ENCODE data around the gene KRT79.

KRT79 gene

DNA sequence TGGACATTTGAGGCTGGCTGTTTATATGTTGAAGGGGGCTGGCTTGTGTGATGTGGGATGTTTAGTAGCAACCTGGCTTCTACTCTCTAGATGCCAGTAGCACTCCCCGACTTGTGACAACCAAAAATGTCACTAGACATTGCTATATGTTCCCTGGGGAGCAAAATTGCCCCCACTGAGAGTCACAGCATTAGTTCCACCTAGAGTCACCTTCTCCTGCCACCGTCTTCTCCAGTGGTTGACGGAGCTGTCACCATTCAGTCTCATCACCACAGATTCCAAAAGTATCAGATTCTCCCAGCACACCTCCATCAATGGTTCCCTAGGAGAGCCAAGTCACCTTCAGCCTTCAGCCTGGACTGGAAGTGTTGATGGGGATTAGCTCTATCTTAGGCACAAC, 49.2 kb downstream of the KRT79 start:
- Mint-ChIP-seq H3K4me1 (no peaks in the 10 kb centered on the region), H3K9me3 (no peaks in the 10 kb centered on the region), H3K27me3 (ENCODE audit: low read depth, poor library complexity) (peaks cover 50% of the 10 kb centered on the region), H3K4me3 (no peak overlapping the region), H3K27ac (no peak overlapping the region), H3K36me3 (ENCODE audit: low read depth) (no peaks in the 10 kb centered on the region)
- DNase-seq, result no peak
- TF ChIP-seq CTCF (IDR thresholded peaks at IDR 0.05), result no peak

- no peak for TF ChIP-seq CTCF (IDR thresholded peaks at IDR 0.05)
- Mint-ChIP-seq H3K27me3 (ENCODE audit: low read depth, poor library complexity) (peaks cover 54% of the 10 kb centered on the region), H3K36me3 (ENCODE audit: low read depth) (no peaks in the 10 kb centered on the region), H3K27ac (no peak overlapping the region), H3K4me1 (no peaks in the 10 kb centered on the region), H3K4me3 (no peak overlapping the region), H3K9me3 (no peaks in the 10 kb centered on the region)
- DNase-seq, result no peak
These were observed 50.4 kb downstream of the KRT79 start for GRCh38 chr12:52783563-52784316.

DNA sequence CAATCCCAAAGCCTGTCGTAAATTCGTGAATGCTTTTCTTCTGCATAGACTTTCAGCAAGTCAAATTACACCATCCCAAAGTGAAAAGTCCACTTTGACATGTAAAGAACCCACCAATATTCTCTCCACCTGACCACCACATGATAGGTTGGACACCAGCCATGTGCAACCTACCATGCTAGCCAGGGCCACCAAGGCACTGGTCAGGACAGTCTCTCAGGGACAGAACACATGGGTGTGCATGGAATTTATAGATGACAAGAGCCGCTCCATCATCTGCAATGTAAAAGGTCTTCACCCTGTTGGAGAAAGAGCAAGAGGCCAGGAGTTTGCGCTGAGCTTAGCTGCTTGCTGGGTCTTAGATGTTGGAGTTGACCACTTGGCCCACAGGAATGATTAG, 51.6 kb downstream of the KRT79 start:
- H3K27me3 Mint-ChIP-seq (ENCODE audit: low read depth, poor library complexity), result peaks cover 48% of the 10 kb centered on the region
- DNase-seq, result no peak
- TF ChIP-seq CTCF (IDR thresholded peaks at IDR 0.05), result no peak

DNA sequence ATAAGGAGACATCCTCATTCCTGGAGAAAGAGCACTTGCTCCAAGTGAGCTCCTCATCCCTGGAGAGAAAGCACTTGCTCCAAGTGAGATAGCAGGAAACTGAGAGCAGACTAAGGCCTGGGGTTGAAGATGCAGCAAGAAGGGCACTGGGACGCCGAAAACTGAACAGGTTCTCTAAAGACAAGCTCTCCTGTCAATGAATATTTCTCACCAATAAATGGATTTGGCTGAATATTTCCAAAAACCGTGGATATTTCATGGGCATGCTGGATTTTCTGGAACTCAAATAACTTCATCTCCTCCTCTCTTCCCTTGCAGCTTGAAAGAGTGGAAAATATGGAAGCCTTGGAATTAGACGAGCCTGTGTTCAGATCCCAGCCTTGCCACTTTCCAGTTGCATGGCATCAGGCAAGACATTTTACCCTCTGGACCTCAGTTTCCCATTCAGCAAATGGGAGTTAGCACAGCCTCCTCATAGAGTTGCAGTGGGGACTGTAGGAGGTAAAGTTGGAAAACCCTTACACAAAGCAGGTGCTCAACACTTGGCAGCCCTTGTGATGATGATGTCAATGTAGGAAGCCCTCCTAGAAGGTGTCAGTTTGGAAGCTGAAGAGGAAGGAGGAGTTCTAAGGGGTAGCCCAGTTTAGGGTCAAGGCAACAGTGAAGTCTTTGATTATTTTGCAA, 52.6 kb downstream of the KRT79 start:
- DNase-seq, result no peak
- H3K27me3 Mint-ChIP-seq (ENCODE audit: low read depth, poor library complexity), result peaks cover 46% of the 10 kb centered on the region

More for the DNA sequence above, 51.6 kb downstream of the KRT79 start:
- no peaks in the 10 kb centered on the region for H3K9me3 Mint-ChIP-seq
- no peaks in the 10 kb centered on the region for H3K4me1 Mint-ChIP-seq
- no peak overlapping the region for H3K4me3 Mint-ChIP-seq
- no peaks in the 10 kb centered on the region for H3K36me3 Mint-ChIP-seq (ENCODE audit: low read depth)
- H3K27ac Mint-ChIP-seq, result no peak overlapping the region

GRCh38 chr12:52779914-52780313, 54.2 kb downstream of the KRT79 start:
- Mint-ChIP-seq H3K27me3 (ENCODE audit: low read depth, poor library complexity) (peaks cover 35% of the 10 kb centered on the region), H3K36me3 (ENCODE audit: low read depth) (no peaks in the 10 kb centered on the region), H3K9me3 (no peaks in the 10 kb centered on the region), H3K27ac (no peak overlapping the region), H3K4me3 (no peak overlapping the region), H3K4me1 (no peaks in the 10 kb centered on the region)
- DNase-seq, result no peak
- no peak for TF ChIP-seq CTCF (IDR thresholded peaks at IDR 0.05)

More for the DNA sequence above, 52.6 kb downstream of the KRT79 start:
- no peaks in the 10 kb centered on the region for H3K4me1 Mint-ChIP-seq
- no peaks in the 10 kb centered on the region for H3K36me3 Mint-ChIP-seq (ENCODE audit: low read depth)
- H3K9me3 Mint-ChIP-seq, result no peaks in the 10 kb centered on the region
- H3K4me3 Mint-ChIP-seq, result no peak overlapping the region
- no peak overlapping the region for H3K27ac Mint-ChIP-seq
- TF ChIP-seq CTCF (IDR thresholded peaks at IDR 0.05), result no peak
